ENCODE measurements around the gene CEACAM21. TPM values are rescaled to one million over a fixed set of nuclear protein-coding genes. Genes with fewer than 3 reads are reported as not detected.
A peak's percentile ranks its signal among the peaks of the same experiment; 100 is the strongest.

The CEACAM21 gene
- total RNA-seq, 1 experiment from 2014 or later, result 0.25 TPM

GRCh38 chr19:41569481-41570150 lies 6.3 kb upstream of the CEACAM21 start:
- RAD21 ChIA-PET (ENCODE audit: low non-redundant PET in 1 of 2, low total read pairs in 2 of 2, uncharacterized antibody in 2 of 2, unreplicated experiment in 2 of 2), result no interaction called here
- Histone ChIP-seq H3K27me3 (ENCODE audit: insufficient read depth, low read length) (peaks cover 55% of the 10 kb centered on the region), H4K20me1 (ENCODE audit: insufficient read depth) (no peaks in the 10 kb centered on the region), H3K4me3 (replicated peaks in 1 of 2; ENCODE audit: low read depth in 1 of 2, low read length in 2 of 2) (no peak overlapping the region), H3K4me2 (ENCODE audit: low read length) (peak overlapping the region; percentile 39; the same call in 1 of the 2 replicates), H3K9me3 (ENCODE audit: control insufficient read depth in 1 of 2, insufficient read depth in 1 of 2, low read depth in 1 of 2, low read length in 2 of 2) (no peaks in the 10 kb centered on the region), H3K36me3 (ENCODE audit: control insufficient read depth in 1 of 2, insufficient read depth in 2 of 2, low read length in 2 of 2) (no peaks in the 10 kb centered on the region), H3K9ac (ENCODE audit: low read length) (no peak overlapping the region), H2AFZ (ENCODE audit: low read depth, low read length, poor library complexity, severe bottlenecking) (no peak overlapping the region), H3K9me2 (ENCODE audit: insufficient read depth) (no peaks in the 10 kb centered on the region), H3K4me1 (ENCODE audit: control insufficient read depth in 1 of 2, insufficient read depth in 2 of 2, low read length in 2 of 2) (peaks cover 3 to 10% of the 10 kb centered on the region in 2 experiments; a peak in 3 of 4 replicates), H3K27ac (ENCODE audit: low read depth, low read length) (no peak overlapping the region), H3K79me2 (ENCODE audit: insufficient read depth, low read length) (no peaks in the 10 kb centered on the region)
- DNase-seq (ENCODE audit: low read depth, low spot score), result no peak
- intact Hi-C loops (cut with micrococcal nuclease), result loop anchor here (1.0 to 10.0 kb wide), 3 partner anchors 120 to 905 kb away; no protein-coding TSS in a partner anchor
- BruUV-seq (replicated peaks), result no TSS peak
- ATAC-seq, result no peak
- CTCF ChIA-PET, result interaction anchor here (0.9 to 5.1 kb wide), 8 partner anchors 120 to 505 kb away, joined by 3 to 63 read pairs (median 5); partner anchors contain the start of genes B9D2, DMAC2 and HNRNPUL1
- POLR2A ChIA-PET, result no interaction called here
- TF ChIP-seq EZH2 (IDR thresholded peaks at IDR 0.05) (no peak), ATF3 (IDR thresholded peaks at IDR 0.05) (no peak)

- BruUV-seq (replicated peaks), result no TSS peak
- ChIA-PET POLR2A (no interaction called here), RAD21 (ENCODE audit: low non-redundant PET in 1 of 2, low total read pairs in 2 of 2, uncharacterized antibody in 2 of 2, unreplicated experiment in 2 of 2) (interaction anchor here (1.2 to 1.6 kb wide), 2 partner anchors 120 to 121 kb away, joined by 4 read pairs; no protein-coding TSS in a partner anchor), CTCF (interaction anchor here (0.6 to 5.1 kb wide), 20 partner anchors 11 to 505 kb away, joined by 3 to 63 read pairs (median 4); partner anchors contain the start of genes B9D2, DMAC2 and HNRNPUL1)
- no peak overlapping the region for H3K9ac ChIP-seq (ENCODE audit: low read length)
- peaks cover 55% of the 10 kb centered on the region for H3K27me3 ChIP-seq (ENCODE audit: insufficient read depth, low read length)
- peak; percentile 82 for ATAC-seq
- no peak overlapping the region for H3K27ac ChIP-seq (ENCODE audit: low read depth, low read length)
- H3K4me2 ChIP-seq (ENCODE audit: low read length), result peak overlapping the region; percentile 39
- H3K36me3 ChIP-seq (ENCODE audit: control insufficient read depth in 1 of 2, insufficient read depth in 2 of 2, low read length in 2 of 2), result no peaks in the 10 kb centered on the region
- H3K4me1 ChIP-seq (ENCODE audit: control insufficient read depth in 1 of 2, insufficient read depth in 2 of 2, low read length in 2 of 2), result peaks cover 3 to 10% of the 10 kb centered on the region in 2 experiments; a peak in 3 of 4 replicates
- H4K20me1 ChIP-seq (ENCODE audit: insufficient read depth), result no peaks in the 10 kb centered on the region
- no peaks in the 10 kb centered on the region for H3K9me2 ChIP-seq (ENCODE audit: insufficient read depth)
- intact Hi-C loops (cut with micrococcal nuclease), result loop anchor here (1.0 to 10.0 kb wide), 3 partner anchors 121 to 905 kb away; no protein-coding TSS in a partner anchor
- DNase-seq (ENCODE audit: low read depth, low spot score), result no peak
- H3K79me2 ChIP-seq (ENCODE audit: insufficient read depth, low read length), result no peaks in the 10 kb centered on the region
- H3K4me3 ChIP-seq (replicated peaks in 1 of 2; ENCODE audit: low read depth in 1 of 2, low read length in 2 of 2), result no peak overlapping the region
- peak overlapping the region; percentile 87 for H2AFZ ChIP-seq (ENCODE audit: low read depth, low read length, poor library complexity, severe bottlenecking)
- H3K9me3 ChIP-seq (ENCODE audit: control insufficient read depth in 1 of 2, insufficient read depth in 1 of 2, low read depth in 1 of 2, low read length in 2 of 2), result no peaks in the 10 kb centered on the region
- TF ChIP-seq REST (IDR thresholded peaks at IDR 0.05; ENCODE audit: low read depth) (no peak), POLR2A (IDR thresholded peaks at IDR 0.05; ENCODE audit: borderline replicate concordance, extremely low read depth, insufficient read depth, insufficient read length) (no peak), MAX (IDR thresholded peaks at IDR 0.05) (no peak), SRF (IDR thresholded peaks at IDR 0.05; ENCODE audit: low read depth) (no peak), ZNF274 (IDR thresholded peaks at IDR 0.05; ENCODE audit: low read depth, low read length) (no peak), RAD21 (IDR thresholded peaks at IDR 0.05; ENCODE audit: low read depth) (no peak), ZFX (IDR thresholded peaks at IDR 0.05) (no peak), SIN3A (IDR thresholded peaks at IDR 0.05; ENCODE audit: low read depth) (no peak), SP1 (IDR thresholded peaks at IDR 0.05; ENCODE audit: low read depth) (no peak), CEBPB (IDR thresholded peaks at IDR 0.05; ENCODE audit: low read depth) (no peak), ELF1 (IDR thresholded peaks at IDR 0.05; ENCODE audit: borderline replicate concordance, low read depth) (no peak), FOSL1 (IDR thresholded peaks at IDR 0.05; ENCODE audit: low read depth) (no peak), POLR2AphosphoS5 (IDR thresholded peaks at IDR 0.05; ENCODE audit: low read depth, low read length) (no peak), CBX3 (IDR thresholded peaks at IDR 0.05; ENCODE audit: low read depth) (no peak), EGR1 (IDR thresholded peaks at IDR 0.05; ENCODE audit: low read depth) (no peak), EZH2phosphoT487 (IDR thresholded peaks at IDR 0.05; ENCODE audit: borderline replicate concordance) (no peak)
Observed at GRCh38 chr19:41570179-41570578, 5.8 kb upstream of the CEACAM21 start.
